Islet precursor cell (in vitro differentiated cells): ENCODE data around the gene NOS2.
"Not testable (repeated sequence)": the region's sequence is repeated elsewhere in the genome, so short reads cannot be mapped to it uniquely, and the experiment has no call there.

Experiments
- DNase-seq: peaks from one replicate; pipeline ENCODE4 v3.0.0-alpha.2; 2018

Gene NOS2

GRCh38 chr17:27783440-27784350, 16.6 kb downstream of the NOS2 start:
- DNase-seq = no peak

- no peak for DNase-seq
Observed at GRCh38 chr17:27782791-27783206, 17.5 kb downstream of the NOS2 start.

GRCh38 chr17:27780828-27781404, 19.4 kb downstream of the NOS2 start:
- DNase-seq = no peak

GRCh38 chr17:27780092-27780827, 20.1 kb downstream of the NOS2 start:
- DNase-seq = no peak

- DNase-seq = no peak
Observed at GRCh38 chr17:27778183-27778582, 22.1 kb downstream of the NOS2 start.

GRCh38 chr17:27776882-27777624, 23.3 kb downstream of the NOS2 start:
- DNase-seq = no peak

GRCh38 chr17:27771586-27771985, 28.7 kb downstream of the NOS2 start:
- no peak for DNase-seq

GRCh38 chr17:27770877-27771276, 29.5 kb downstream of the NOS2 start:
- DNase-seq = no peak

- no peak for DNase-seq
Observed at GRCh38 chr17:27768858-27769410, 31.4 kb downstream of the NOS2 start.

- DNase-seq = no peak
Observed at GRCh38 chr17:27766438-27766837, 33.9 kb downstream of the NOS2 start.

- DNase-seq = no peak
Observed at GRCh38 chr17:27765353-27765752, 35.0 kb downstream of the NOS2 start.

GRCh38 chr17:27764589-27764988, 35.7 kb downstream of the NOS2 start:
- no peak for DNase-seq

- DNase-seq = peak; percentile 85
Observed at GRCh38 chr17:27762527-27763305, 37.6 kb downstream of the NOS2 start.

GRCh38 chr17:27760931-27761330, 39.4 kb downstream of the NOS2 start:
- DNase-seq = not testable (repeated sequence)

GRCh38 chr17:27760069-27760885, 40.1 kb downstream of the NOS2 start:
- peak; percentile 83 for DNase-seq

- DNase-seq = no peak
Observed at GRCh38 chr17:27759528-27759927, 40.8 kb downstream of the NOS2 start.

- peak; percentile 73 for DNase-seq
Observed at GRCh38 chr17:27756467-27757371, 43.6 kb downstream of the NOS2 start.

- no peak for DNase-seq
Observed at GRCh38 chr17:27755706-27756466, 44.4 kb downstream of the NOS2 start.

GRCh38 chr17:27754549-27754948, 45.8 kb downstream of the NOS2 start:
- DNase-seq = no peak
